Fibroblast of skin of scalp (primary cell): ENCODE results near the gene PA2G4.
"Not testable (repeated sequence)": the region's sequence is repeated elsewhere in the genome, so short reads cannot be mapped to it uniquely, and the experiment has no call there.

Source experiments
- DNase-seq: peaks from one replicate; pipeline ENCODE4 v3.0.0-alpha.2; 2013

Gene PA2G4

DNA sequence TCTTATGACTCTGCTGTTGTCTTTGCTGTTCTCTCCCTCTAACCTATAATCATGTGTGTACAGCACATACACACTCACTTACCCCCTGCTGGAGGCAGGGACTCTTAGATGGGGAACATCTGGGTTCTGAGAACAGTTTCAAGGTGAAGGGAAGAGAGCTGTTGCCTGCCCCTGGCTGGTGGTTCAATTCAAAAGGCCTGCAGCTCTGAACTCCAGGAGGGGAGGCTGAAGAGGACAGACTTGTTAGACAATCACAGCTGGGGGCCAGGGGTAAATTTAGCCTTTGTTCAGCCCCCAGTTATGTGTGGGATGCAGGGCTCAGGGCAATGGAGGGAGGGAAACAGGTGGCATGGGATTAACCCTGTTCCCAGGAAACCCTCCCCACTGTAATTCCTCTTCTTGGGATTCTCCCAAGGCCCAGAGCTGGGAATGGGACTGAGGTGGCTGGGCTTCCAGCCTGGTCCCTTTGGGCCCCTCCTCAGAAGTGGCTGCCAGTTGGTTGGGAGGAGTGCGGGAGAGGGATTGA lies 50.0 kb downstream of the PA2G4 start:
- no peak for DNase-seq

- DNase-seq = no peak
Measured at GRCh38 chr12:56154818-56155217, 50.5 kb downstream of the PA2G4 start.

DNA sequence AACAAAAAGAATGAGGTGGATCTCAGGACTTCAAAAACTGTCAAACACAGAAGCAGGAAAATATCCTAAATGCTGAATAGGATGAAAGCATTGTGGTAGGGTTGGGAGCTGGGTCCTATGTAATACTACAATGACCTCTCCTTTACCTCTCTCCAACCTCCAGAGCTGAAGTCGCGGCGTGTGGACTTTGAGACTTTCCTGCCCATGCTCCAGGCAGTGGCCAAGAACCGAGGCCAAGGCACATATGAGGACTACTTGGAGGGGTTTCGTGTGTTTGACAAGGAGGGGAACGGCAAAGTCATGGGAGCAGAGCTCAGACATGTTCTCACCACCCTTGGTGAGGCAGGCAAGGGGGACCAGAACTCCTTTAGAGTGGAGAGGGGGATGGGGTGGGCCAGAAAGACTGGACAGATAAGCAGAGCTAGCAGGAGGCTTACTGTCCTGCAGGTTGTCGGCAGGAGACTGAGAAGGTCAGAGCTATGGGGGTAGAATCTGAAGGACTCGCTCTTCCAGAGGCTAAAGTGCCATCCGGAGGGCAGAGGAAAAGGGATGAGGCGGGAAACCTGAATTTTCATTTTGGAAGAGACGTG lies 51.0 kb downstream of the PA2G4 start:
- no peak for DNase-seq

- not testable (repeated sequence) for DNase-seq
Measured at GRCh38 chr12:56156464-56157200, 52.3 kb downstream of the PA2G4 start.

GRCh38 chr12:56157201-56158028 lies 53.1 kb downstream of the PA2G4 start:
- peak; percentile 94 for DNase-seq

DNA sequence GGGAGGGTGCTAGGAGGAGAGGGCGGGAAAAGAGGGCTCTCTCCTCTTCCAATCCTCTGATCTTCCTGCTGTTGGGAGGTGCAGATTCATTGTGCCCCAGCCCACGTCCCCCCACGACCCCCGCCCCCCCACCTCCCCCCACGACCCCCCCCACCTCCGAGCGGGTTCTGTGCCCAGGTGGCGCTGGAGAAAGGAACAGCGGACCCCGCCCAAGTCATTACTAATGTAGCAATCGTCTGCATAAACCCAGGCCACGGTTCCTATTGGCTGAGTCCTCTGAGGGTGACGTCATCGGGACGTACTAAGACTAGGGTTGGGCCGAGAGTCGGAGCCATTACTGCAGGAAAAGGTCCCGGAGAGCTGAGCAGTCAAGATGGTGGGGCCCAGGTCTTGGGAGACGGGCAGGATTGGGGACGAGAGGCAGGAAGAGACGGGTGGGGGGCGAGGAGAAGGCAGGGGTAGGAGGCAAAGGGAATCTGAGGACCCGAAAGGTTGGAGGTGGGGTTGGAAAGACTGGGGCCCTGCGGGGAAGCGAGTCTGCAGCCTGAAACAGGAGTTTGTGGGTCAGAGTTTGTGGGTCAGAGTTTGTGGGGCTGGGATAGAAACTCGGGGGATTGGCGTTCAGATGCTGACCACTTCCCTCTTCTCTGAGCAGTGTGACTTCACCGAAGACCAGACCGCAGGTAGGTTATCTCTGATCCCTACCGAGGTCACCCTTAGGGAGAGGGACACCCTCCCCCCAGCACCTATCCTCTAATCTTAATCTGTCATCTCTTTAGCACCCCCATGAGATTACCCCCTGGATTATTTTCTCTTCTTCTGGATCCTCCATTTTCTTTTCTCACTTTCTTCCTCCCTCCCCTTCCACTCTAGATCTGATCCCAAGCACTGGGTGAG lies 53.9 kb downstream of the PA2G4 start, which contains the start of gene MYL6:
MYL6 (plus strand) TSS at position 331 of the 897 bp plus-strand sequence; CDS start at position 374, 43 bp downstream.
- peak; percentile 99 for DNase-seq

DNA sequence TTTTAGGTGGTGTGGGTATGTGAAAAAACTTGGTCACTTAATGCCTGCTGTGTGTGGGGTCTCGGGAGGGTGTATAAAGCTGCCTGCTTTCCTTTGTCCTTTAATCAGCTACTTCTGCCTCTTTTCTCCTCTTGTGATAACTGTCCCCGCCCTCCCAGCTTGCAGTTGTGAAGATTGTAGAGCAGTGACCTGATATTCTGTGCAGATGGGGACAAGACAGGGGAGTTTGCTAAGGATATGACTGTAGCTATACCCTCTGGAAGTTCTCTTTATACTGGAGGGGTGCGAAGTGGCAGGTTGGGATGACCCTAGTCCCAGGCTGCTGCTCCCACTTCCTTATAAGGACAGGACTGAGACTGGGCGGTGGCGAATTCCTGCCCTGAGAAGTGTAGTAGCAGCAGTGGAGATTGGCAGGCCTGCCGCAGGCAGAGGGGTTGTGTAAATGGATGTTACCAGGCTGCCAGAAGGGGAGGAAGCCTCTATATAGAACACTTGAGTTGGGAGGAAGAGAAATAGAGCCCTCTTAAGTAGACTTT lies 54.6 kb downstream of the PA2G4 start:
- DNase-seq = peak; percentile 87

GRCh38 chr12:56159482-56160192 lies 55.3 kb downstream of the PA2G4 start:
- DNase-seq = no peak

- DNase-seq = peak; percentile 34
Measured at GRCh38 chr12:56160193-56160763, 55.9 kb downstream of the PA2G4 start.

DNA sequence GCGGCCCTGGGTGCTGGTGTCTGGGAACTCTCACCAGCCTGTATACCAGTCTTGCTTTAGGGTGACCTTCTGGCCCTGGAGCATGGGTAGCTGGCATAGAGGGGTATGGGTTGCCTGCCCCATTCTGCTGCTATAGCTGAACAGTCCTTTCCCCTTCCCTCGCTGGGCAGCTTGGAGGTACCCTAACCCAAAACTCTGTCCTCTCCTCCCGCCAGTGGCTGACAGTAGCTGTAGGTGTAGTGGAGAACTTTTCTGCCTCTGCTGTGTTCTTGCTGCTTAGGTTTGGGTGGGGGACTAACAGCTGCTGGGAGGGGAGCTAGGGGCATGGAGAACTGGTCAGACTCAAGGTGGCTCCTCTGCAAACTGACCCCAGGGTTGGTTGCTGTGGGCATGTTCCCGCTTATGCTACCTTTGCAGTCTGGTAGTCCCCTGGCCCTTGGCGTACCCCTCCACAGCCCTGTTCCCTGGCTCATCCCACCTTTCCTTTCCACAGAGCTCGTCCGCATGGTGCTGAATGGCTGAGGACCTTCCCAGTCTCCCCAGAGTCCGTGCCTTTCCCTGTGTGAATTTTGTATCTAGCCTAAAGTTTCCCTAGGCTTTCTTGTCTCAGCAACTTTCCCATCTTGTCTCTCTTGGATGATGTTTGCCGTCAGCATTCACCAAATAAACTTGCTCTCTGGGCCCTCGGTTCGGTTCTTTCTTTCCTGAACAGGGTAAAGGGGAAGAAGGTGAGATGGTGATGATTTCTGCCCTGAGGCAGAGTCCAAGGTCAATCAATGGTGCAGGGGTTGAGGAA lies 56.7 kb downstream of the PA2G4 start:
- no peak for DNase-seq

- no peak for DNase-seq
Measured at GRCh38 chr12:56161690-56162351, 57.5 kb downstream of the PA2G4 start.

DNA sequence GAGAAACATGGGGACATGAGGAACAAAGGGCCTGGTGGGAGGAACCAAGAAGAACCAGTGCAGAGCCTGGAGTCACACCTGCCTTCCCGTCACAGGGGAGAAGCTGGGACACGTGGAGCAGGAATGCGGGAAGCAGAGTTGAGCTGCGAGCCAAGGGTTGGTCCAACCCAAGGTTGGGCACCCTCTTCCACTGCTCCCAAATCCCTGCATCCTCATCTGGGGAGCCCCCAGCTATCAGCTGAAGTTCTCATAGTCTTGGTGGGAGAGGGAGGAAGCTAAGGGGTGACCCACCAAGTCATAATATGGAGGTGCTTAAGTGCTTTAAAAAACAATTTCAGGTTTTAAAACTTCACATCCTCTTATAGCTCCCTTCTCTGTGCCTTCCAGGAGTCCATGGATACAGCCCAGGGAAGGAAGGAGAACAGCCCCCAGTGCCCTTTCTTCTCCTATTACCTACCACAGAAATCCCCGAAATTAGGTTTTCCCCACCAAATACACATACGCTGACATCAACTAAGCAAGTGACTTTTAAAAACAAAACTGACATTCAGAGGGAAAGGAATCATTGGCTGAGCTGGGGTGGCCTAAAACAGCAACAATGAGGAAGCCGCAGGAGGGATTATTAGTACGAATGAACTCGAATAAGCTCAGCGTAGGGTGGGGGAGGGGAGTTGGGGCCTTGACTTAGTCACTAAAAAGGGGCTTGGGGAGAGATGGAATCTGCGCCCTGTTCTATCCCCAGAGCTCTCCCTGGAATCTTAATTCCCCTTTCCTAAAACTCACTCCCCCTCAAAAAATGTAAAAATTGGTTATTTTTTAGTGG lies 58.3 kb downstream of the PA2G4 start:
- peak; percentile 45 for DNase-seq
